Measurements from ENCODE around the gene DPCD.

DPCD gene

DNA sequence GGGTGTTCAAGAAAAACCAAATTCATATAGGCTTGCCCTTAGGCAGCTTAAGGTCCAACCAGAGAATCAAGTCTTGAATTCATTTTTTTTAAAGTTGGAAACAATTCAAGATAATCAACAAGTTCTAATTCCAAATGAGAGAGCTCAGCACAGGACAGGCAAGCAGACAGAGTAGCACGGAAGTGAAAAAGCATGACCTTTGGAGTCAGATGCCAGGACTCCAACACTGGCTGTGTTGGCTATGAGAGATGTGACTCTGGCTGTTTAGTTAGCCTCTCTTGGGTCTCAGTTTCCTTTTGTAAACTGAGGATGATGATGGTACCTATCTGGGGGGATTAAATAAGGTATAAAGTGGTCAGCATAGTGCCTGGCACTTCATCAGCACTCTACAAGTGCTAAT lies 57.5 kb downstream of the DPCD start:
- no peaks in the 10 kb centered on the region for H3K9me3 ChIP-seq (ENCODE audit: severe bottlenecking)
- H3K27me3 ChIP-seq (ENCODE audit: insufficient read depth, poor library complexity, severe bottlenecking): no peaks in the 10 kb centered on the region
- ATAC-seq (ENCODE audit: low read depth): no peak
- no peak overlapping the region for H3K4me3 ChIP-seq (ENCODE audit: severe bottlenecking)
- TF ChIP-seq CTCF (IDR thresholded peaks at IDR 0.05; ENCODE audit: poor library complexity, severe bottlenecking): no peak
- H3K4me1 ChIP-seq (ENCODE audit: insufficient read depth, poor library complexity, severe bottlenecking): no peaks in the 10 kb centered on the region
- H3K27ac ChIP-seq (ENCODE audit: poor library complexity, severe bottlenecking): no peak overlapping the region
- H3K36me3 ChIP-seq (ENCODE audit: low read depth): no peaks in the 10 kb centered on the region
- no peak for DNase-seq (ENCODE audit: low spot score)

DNA sequence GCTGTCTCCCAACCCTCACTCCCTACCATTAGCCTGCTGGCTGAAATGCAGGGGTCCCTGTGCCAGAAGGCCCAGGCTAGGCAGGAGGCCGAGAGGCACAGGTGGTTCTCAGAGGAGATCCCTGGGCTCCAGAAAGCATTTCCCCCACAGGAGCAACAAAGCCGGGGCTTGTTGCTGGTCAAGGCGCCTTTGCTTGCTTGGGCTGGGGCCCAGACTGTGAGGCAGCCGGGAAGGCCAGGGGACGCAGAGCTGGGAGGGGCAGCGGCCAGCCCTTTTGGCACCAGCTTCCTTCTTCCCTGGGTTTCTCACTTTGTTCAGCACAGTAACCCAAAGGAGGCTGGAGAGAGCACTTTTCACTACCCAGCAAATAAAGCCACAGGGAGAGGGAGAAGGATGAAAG lies 58.2 kb downstream of the DPCD start:
- H3K4me1 ChIP-seq (ENCODE audit: insufficient read depth, poor library complexity, severe bottlenecking): no peaks in the 10 kb centered on the region
- H3K36me3 ChIP-seq (ENCODE audit: low read depth): no peaks in the 10 kb centered on the region
- peak; percentile 11 for DNase-seq (ENCODE audit: low spot score)
- no peaks in the 10 kb centered on the region for H3K27me3 ChIP-seq (ENCODE audit: insufficient read depth, poor library complexity, severe bottlenecking)
- no peak for TF ChIP-seq CTCF (IDR thresholded peaks at IDR 0.05; ENCODE audit: poor library complexity, severe bottlenecking)
- no peaks in the 10 kb centered on the region for H3K9me3 ChIP-seq (ENCODE audit: severe bottlenecking)
- no peak overlapping the region for H3K27ac ChIP-seq (ENCODE audit: poor library complexity, severe bottlenecking)
- ATAC-seq (ENCODE audit: low read depth): no peak
- no peak overlapping the region for H3K4me3 ChIP-seq (ENCODE audit: severe bottlenecking)

DNA sequence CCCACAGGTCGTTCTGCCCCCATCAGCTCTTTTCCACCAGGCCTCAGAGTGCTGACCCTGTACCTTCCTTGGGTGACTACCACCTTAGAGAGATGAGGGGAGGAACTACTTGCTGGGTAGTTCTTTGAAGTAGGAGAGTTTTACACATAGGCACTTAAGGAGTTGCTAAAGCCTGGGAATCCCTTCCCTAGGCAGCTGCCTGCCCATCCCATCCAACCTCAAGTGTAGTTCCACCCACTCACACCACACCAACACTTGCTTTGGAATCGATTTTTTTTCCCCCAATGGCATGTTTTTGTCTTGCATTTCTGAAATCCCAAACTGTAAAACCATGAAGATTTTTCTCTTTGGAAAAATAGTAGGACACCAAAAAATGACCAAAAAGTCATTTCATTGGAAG lies 59.1 kb downstream of the DPCD start:
- H3K27me3 ChIP-seq (ENCODE audit: insufficient read depth, poor library complexity, severe bottlenecking): no peaks in the 10 kb centered on the region
- ATAC-seq (ENCODE audit: low read depth) (no peak), DNase-seq (ENCODE audit: low spot score) (peak; percentile 0)
- H3K4me3 ChIP-seq (ENCODE audit: severe bottlenecking): no peak overlapping the region
- H3K27ac ChIP-seq (ENCODE audit: poor library complexity, severe bottlenecking): no peak overlapping the region
- no peaks in the 10 kb centered on the region for H3K36me3 ChIP-seq (ENCODE audit: low read depth)
- H3K4me1 ChIP-seq (ENCODE audit: insufficient read depth, poor library complexity, severe bottlenecking): no peaks in the 10 kb centered on the region
- no peak for TF ChIP-seq CTCF (IDR thresholded peaks at IDR 0.05; ENCODE audit: poor library complexity, severe bottlenecking)
- H3K9me3 ChIP-seq (ENCODE audit: severe bottlenecking): no peaks in the 10 kb centered on the region

DNA sequence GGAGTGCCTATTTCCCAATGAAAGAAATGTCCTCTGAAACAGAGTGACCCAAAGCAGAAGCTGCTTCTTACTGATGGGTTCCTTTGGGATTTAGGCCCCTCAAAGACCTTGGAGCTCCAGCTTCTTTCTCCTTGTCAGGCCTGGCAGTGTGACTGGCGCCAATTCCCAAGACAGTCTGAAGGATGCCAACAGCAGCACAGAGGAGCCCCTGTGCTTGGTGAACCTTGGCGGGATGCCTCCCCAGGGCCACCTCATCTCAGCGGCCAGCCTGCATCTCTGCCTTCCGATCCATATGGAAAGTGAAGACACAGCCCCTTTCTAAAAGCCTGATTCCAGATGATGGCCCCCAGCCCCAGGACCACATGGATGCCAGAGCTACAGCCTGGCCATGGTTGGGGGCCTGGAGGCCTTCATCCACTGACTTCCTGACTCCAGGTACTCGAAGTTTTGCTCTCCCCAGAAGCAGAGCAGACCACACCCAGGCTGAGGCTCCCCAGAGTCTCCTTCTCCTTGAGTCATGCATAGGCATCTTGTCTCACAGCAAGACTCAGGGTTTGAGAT lies 61.5 kb downstream of the DPCD start:
- no peaks in the 10 kb centered on the region for H3K9me3 ChIP-seq (ENCODE audit: severe bottlenecking)
- H3K27me3 ChIP-seq (ENCODE audit: insufficient read depth, poor library complexity, severe bottlenecking): no peaks in the 10 kb centered on the region
- no peak overlapping the region for H3K4me3 ChIP-seq (ENCODE audit: severe bottlenecking)
- H3K27ac ChIP-seq (ENCODE audit: poor library complexity, severe bottlenecking): no peak overlapping the region
- H3K36me3 ChIP-seq (ENCODE audit: low read depth): no peaks in the 10 kb centered on the region
- peak; percentile 18 for DNase-seq (ENCODE audit: low spot score)
- TF ChIP-seq CTCF (IDR thresholded peaks at IDR 0.05; ENCODE audit: poor library complexity, severe bottlenecking): no peak
- H3K4me1 ChIP-seq (ENCODE audit: insufficient read depth, poor library complexity, severe bottlenecking): no peaks in the 10 kb centered on the region
- ATAC-seq (ENCODE audit: low read depth): no peak

DNA sequence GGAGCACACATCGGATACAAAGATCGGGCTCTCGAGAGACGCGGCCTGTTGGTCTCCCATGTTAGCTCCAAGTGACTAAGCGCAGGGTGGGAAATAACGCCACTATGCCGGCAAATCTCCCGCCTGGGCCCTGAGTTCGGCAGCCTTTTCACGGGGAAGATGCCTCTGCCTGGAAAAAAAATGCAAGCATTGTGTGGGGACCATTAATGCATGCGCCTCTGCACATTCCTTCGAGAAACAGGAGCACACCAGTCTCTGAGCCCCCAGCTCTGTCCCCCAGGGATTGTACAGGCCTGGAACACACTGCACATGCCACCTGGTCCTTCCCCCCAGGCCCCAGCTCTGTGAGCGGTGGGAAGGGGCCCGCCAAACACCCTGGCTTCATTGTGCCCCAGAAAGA lies 62.7 kb downstream of the DPCD start:
- no peak for TF ChIP-seq CTCF (IDR thresholded peaks at IDR 0.05; ENCODE audit: poor library complexity, severe bottlenecking)
- no peak for ATAC-seq (ENCODE audit: low read depth)
- no peaks in the 10 kb centered on the region for H3K9me3 ChIP-seq (ENCODE audit: severe bottlenecking)
- peak; percentile 16 for DNase-seq (ENCODE audit: low spot score)
- H3K36me3 ChIP-seq (ENCODE audit: low read depth): no peaks in the 10 kb centered on the region
- H3K4me1 ChIP-seq (ENCODE audit: insufficient read depth, poor library complexity, severe bottlenecking): no peaks in the 10 kb centered on the region
- no peaks in the 10 kb centered on the region for H3K27me3 ChIP-seq (ENCODE audit: insufficient read depth, poor library complexity, severe bottlenecking)
- no peak overlapping the region for H3K4me3 ChIP-seq (ENCODE audit: severe bottlenecking)
- H3K27ac ChIP-seq (ENCODE audit: poor library complexity, severe bottlenecking): no peak overlapping the region

Data from RWPE2 (cell line).